Hematopoietic multipotent progenitor cell treated with erythropoietin and hydrocortisone succinate and interleukin-3 and kit ligand, for 4 days (in vitro differentiated cells): ENCODE results near the gene ZNF407.

Experiments
- DNase-seq: peaks from one replicate; pipeline ENCODE4 v3.0.0-alpha.2; 2015

ZNF407 gene

GRCh38 chr18:75110311-75110710 lies 512.6 kb downstream of the ZNF407 start:
- DNase-seq, result no peak

GRCh38 chr18:75110846-75111415 lies 513.3 kb downstream of the ZNF407 start:
- DNase-seq, result no peak

- no peak for DNase-seq
Observed at GRCh38 chr18:75111760-75112159, 514.1 kb downstream of the ZNF407 start.

- no peak for DNase-seq
Observed at GRCh38 chr18:75112186-75113096, 514.8 kb downstream of the ZNF407 start.

GRCh38 chr18:75113455-75113854 lies 515.8 kb downstream of the ZNF407 start:
- no peak for DNase-seq

- no peak for DNase-seq
Observed at GRCh38 chr18:75114231-75114764, 516.6 kb downstream of the ZNF407 start.
